ENCODE results near the gene PTH1R.

The PTH1R gene

GRCh38 chr3:46883054-46883829 is 5.7 kb downstream of the PTH1R start:
- no peak overlapping the region for H3K4me3 ChIP-seq (ENCODE audit: low read length)
- H3K79me2 ChIP-seq (ENCODE audit: low read length): no peaks in the 10 kb centered on the region
- H2AFZ ChIP-seq (ENCODE audit: low read depth, low read length): no peak overlapping the region
- no peak overlapping the region for H3K4me2 ChIP-seq (ENCODE audit: low read length)
- H3K27ac ChIP-seq (ENCODE audit: low read length): no peak overlapping the region
- TF ChIP-seq EZH2phosphoT487 (IDR thresholded peaks at IDR 0.05; ENCODE audit: low read depth) (no peak), CTCF (IDR thresholded peaks at IDR 0.05; ENCODE audit: low read depth, low read length) (no peak)
- H3K9ac ChIP-seq (ENCODE audit: low read length): no peak overlapping the region
- H3K27me3 ChIP-seq (ENCODE audit: low read depth, low read length): peaks cover 12% of the 10 kb centered on the region; the same call in 1 of the 2 replicates
- no peaks in the 10 kb centered on the region for H3K4me1 ChIP-seq (ENCODE audit: low read length)
- H3K36me3 ChIP-seq (replicated peaks; ENCODE audit: low read depth, low read length): no peaks in the 10 kb centered on the region
- no peaks in the 10 kb centered on the region for H4K20me1 ChIP-seq (ENCODE audit: insufficient read depth, low read length)
- H3K9me3 ChIP-seq (ENCODE audit: insufficient read depth, low read length): no peaks in the 10 kb centered on the region

- Histone ChIP-seq H3K4me2 (ENCODE audit: low read length) (no peak overlapping the region), H3K4me3 (ENCODE audit: low read length) (no peak overlapping the region), H3K4me1 (ENCODE audit: low read length) (no peaks in the 10 kb centered on the region), H3K79me2 (ENCODE audit: low read length) (no peaks in the 10 kb centered on the region), H3K27me3 (ENCODE audit: low read depth, low read length) (peaks cover 12% of the 10 kb centered on the region; the same call in 1 of the 2 replicates), H3K9ac (ENCODE audit: low read length) (no peak overlapping the region), H4K20me1 (ENCODE audit: insufficient read depth, low read length) (no peaks in the 10 kb centered on the region), H3K9me3 (ENCODE audit: insufficient read depth, low read length) (no peaks in the 10 kb centered on the region), H3K36me3 (replicated peaks; ENCODE audit: low read depth, low read length) (no peaks in the 10 kb centered on the region), H2AFZ (ENCODE audit: low read depth, low read length) (no peak overlapping the region), H3K27ac (ENCODE audit: low read length) (no peak overlapping the region)
- no peak for TF ChIP-seq EZH2phosphoT487 (IDR thresholded peaks at IDR 0.05; ENCODE audit: low read depth)
- TF ChIP-seq CTCF (IDR thresholded peaks at IDR 0.05; ENCODE audit: low read depth, low read length): no peak
These were observed 6.3 kb downstream of the PTH1R start for GRCh38 chr3:46883830-46884185.

GRCh38 chr3:46884427-46884826 is 6.9 kb downstream of the PTH1R start:
- Histone ChIP-seq H3K27ac (ENCODE audit: low read length) (no peak overlapping the region), H3K36me3 (replicated peaks; ENCODE audit: low read depth, low read length) (no peaks in the 10 kb centered on the region), H2AFZ (ENCODE audit: low read depth, low read length) (no peak overlapping the region), H3K9me3 (ENCODE audit: insufficient read depth, low read length) (no peaks in the 10 kb centered on the region), H3K4me2 (ENCODE audit: low read length) (no peak overlapping the region), H3K79me2 (ENCODE audit: low read length) (no peaks in the 10 kb centered on the region), H3K4me3 (ENCODE audit: low read length) (no peak overlapping the region), H3K9ac (ENCODE audit: low read length) (no peak overlapping the region), H3K27me3 (ENCODE audit: low read depth, low read length) (peaks cover 12% of the 10 kb centered on the region; the same call in 1 of the 2 replicates), H3K4me1 (ENCODE audit: low read length) (no peaks in the 10 kb centered on the region), H4K20me1 (ENCODE audit: insufficient read depth, low read length) (no peaks in the 10 kb centered on the region)
- TF ChIP-seq EZH2phosphoT487 (IDR thresholded peaks at IDR 0.05; ENCODE audit: low read depth): no peak
- no peak for TF ChIP-seq CTCF (IDR thresholded peaks at IDR 0.05; ENCODE audit: low read depth, low read length)

- H3K4me3 ChIP-seq (ENCODE audit: low read length): no peak overlapping the region
- H3K36me3 ChIP-seq (replicated peaks; ENCODE audit: low read depth, low read length): no peaks in the 10 kb centered on the region
- no peak overlapping the region for H2AFZ ChIP-seq (ENCODE audit: low read depth, low read length)
- H3K27ac ChIP-seq (ENCODE audit: low read length): no peak overlapping the region
- TF ChIP-seq CTCF (IDR thresholded peaks at IDR 0.05; ENCODE audit: low read depth, low read length): no peak
- no peak for TF ChIP-seq EZH2phosphoT487 (IDR thresholded peaks at IDR 0.05; ENCODE audit: low read depth)
- no peaks in the 10 kb centered on the region for H3K9me3 ChIP-seq (ENCODE audit: insufficient read depth, low read length)
- H3K79me2 ChIP-seq (ENCODE audit: low read length): no peaks in the 10 kb centered on the region
- no peak overlapping the region for H3K9ac ChIP-seq (ENCODE audit: low read length)
- H3K27me3 ChIP-seq (ENCODE audit: low read depth, low read length): peaks cover 12% of the 10 kb centered on the region; the same call in 1 of the 2 replicates
- no peaks in the 10 kb centered on the region for H4K20me1 ChIP-seq (ENCODE audit: insufficient read depth, low read length)
- no peaks in the 10 kb centered on the region for H3K4me1 ChIP-seq (ENCODE audit: low read length)
- no peak overlapping the region for H3K4me2 ChIP-seq (ENCODE audit: low read length)
These were observed 7.4 kb downstream of the PTH1R start for GRCh38 chr3:46884929-46885328.

Measured in OCI-LY3 (cell line).